Activated naive CD8-positive, alpha-beta T cell treated with anti-CD3 and anti-CD28 coated beads, Interleukin-2, amount 10 ng/mL, durations not matched to agents 7 days and 5 days (primary cell): ENCODE results near the gene MAPKAP1. TPM values are rescaled to one million over a fixed set of nuclear protein-coding genes. Genes with fewer than 3 reads are reported as not detected.
"Not testable (repeated sequence)": the region's sequence is repeated elsewhere in the genome, so short reads cannot be mapped to it uniquely, and the experiment has no call there.

Experiments used
- ATAC-seq: fragments of 150-1000 bp; cut with Tn5 transposase; one replicate; pipeline ENCODE4 v1.10.0; 2021; ENCODE audit warnings: low read depth, moderate library complexity
- POLR2A ChIA-PET: fragments of 350-600 bp; sonication (Branson Sonifier 250); formaldehyde crosslinking; loops from one replicate; lab custom pipeline; 2021; ENCODE audit warnings: antibody characterized with exemption; lab: Charles Lee
- DNase-seq: peaks from one replicate; pipeline ENCODE4 v3.0.0; 2021
- H3K27ac Mint-ChIP-seq: one replicate; pipeline ENCODE4 v1.8.0; 2022; ENCODE audit warnings: mild to moderate bottlenecking, mixed read lengths
- H3K27me3 Mint-ChIP-seq: one replicate; pipeline ENCODE4 v1.8.0; 2022; ENCODE audit warnings: mild to moderate bottlenecking, moderate library complexity, mixed read lengths
- H3K36me3 Mint-ChIP-seq: one replicate; pipeline ENCODE4 v1.8.0; 2021; ENCODE audit warnings: mild to moderate bottlenecking, mixed read lengths
- H3K4me1 Mint-ChIP-seq: one replicate; pipeline ENCODE4 v1.8.0; 2021; ENCODE audit warnings: mixed read lengths
- H3K4me3 Mint-ChIP-seq: one replicate; pipeline ENCODE4 v1.8.0; 2022; ENCODE audit warnings: mild to moderate bottlenecking, moderate library complexity, mixed read lengths
- H3K9me3 Mint-ChIP-seq: one replicate; pipeline ENCODE4 v1.8.0; 2021; ENCODE audit warnings: mixed read lengths
- total RNA-seq, 2 experiments: library from RNA; stranded (reverse); gene quantifications; one replicate each; pipeline ENCODE4 v1.2.3, GENCODE V29; 2021

The MAPKAP1 gene
- total RNA-seq, 2 experiments from 2014 or later, result 48.2 to 51.5 TPM

GRCh38 chr9:125593581-125594222 lies 113.3 kb downstream of the MAPKAP1 start:
- Mint-ChIP-seq H3K36me3 (peaks cover 13% of the 10 kb centered on the region), H3K4me3 (no peak overlapping the region), H3K4me1 (peaks cover 7% of the 10 kb centered on the region), H3K9me3 (no peaks in the 10 kb centered on the region), H3K27ac (no peak overlapping the region), H3K27me3 (no peaks in the 10 kb centered on the region)
- DNase-seq, result no peak
- POLR2A ChIA-PET, result no interaction called here
- no peak for ATAC-seq

- Mint-ChIP-seq H3K27me3 (no peaks in the 10 kb centered on the region), H3K4me3 (no peak overlapping the region), H3K9me3 (no peaks in the 10 kb centered on the region), H3K4me1 (peaks cover 7% of the 10 kb centered on the region), H3K27ac (no peak overlapping the region), H3K36me3 (peaks cover 15% of the 10 kb centered on the region)
- POLR2A ChIA-PET, result no interaction called here
- ATAC-seq (no peak), DNase-seq (no peak)
Measured at GRCh38 chr9:125591888-125592287, 115.1 kb downstream of the MAPKAP1 start.

DNA sequence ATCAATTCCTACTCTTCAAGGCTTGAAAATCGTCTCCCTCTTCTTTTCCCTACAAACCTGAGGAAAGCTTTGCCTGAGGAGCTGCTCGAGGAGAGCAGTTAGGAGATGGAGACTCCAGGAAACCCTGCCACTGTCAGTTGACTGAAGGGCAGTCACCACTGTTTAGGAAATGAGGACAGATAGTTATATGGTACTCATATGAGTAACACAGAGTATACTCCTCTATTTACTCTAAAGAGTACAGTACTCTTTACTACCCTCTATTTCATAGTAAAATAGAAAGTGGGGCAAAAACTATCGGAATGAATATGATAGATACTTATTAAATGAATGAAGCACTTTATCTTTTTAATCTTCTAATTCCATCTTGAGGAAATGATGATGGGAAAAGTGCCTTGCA lies 115.8 kb downstream of the MAPKAP1 start:
- Mint-ChIP-seq H3K9me3 (no peaks in the 10 kb centered on the region), H3K27ac (no peak overlapping the region), H3K27me3 (no peaks in the 10 kb centered on the region), H3K4me1 (peaks cover 6% of the 10 kb centered on the region), H3K36me3 (peaks cover 13% of the 10 kb centered on the region), H3K4me3 (no peak overlapping the region)
- DNase-seq, result no peak
- ATAC-seq, result no peak
- POLR2A ChIA-PET, result no interaction called here

- no peaks in the 10 kb centered on the region for H3K9me3 Mint-ChIP-seq
- H3K27ac Mint-ChIP-seq, result no peak overlapping the region
- no peak for ATAC-seq
- no peak overlapping the region for H3K4me3 Mint-ChIP-seq
- H3K36me3 Mint-ChIP-seq, result peaks cover 7% of the 10 kb centered on the region
- POLR2A ChIA-PET, result no interaction called here
- no peak for DNase-seq
- peaks cover 2% of the 10 kb centered on the region for H3K4me1 Mint-ChIP-seq
- H3K27me3 Mint-ChIP-seq, result no peaks in the 10 kb centered on the region
Measured at GRCh38 chr9:125589287-125589686, 117.7 kb downstream of the MAPKAP1 start.

GRCh38 chr9:125587819-125588460 lies 119.1 kb downstream of the MAPKAP1 start:
- H3K27me3 Mint-ChIP-seq, result no peaks in the 10 kb centered on the region
- H3K36me3 Mint-ChIP-seq, result peaks cover 7% of the 10 kb centered on the region
- H3K4me1 Mint-ChIP-seq, result no peaks in the 10 kb centered on the region
- DNase-seq (no peak), ATAC-seq (no peak)
- no peak overlapping the region for H3K4me3 Mint-ChIP-seq
- POLR2A ChIA-PET, result no interaction called here
- H3K27ac Mint-ChIP-seq, result no peak overlapping the region
- no peaks in the 10 kb centered on the region for H3K9me3 Mint-ChIP-seq

- DNase-seq (no peak), ATAC-seq (no peak)
- peaks cover 15% of the 10 kb centered on the region for H3K36me3 Mint-ChIP-seq
- no peak overlapping the region for H3K4me3 Mint-ChIP-seq
- no peak overlapping the region for H3K27ac Mint-ChIP-seq
- H3K4me1 Mint-ChIP-seq, result no peaks in the 10 kb centered on the region
- POLR2A ChIA-PET, result no interaction called here
- H3K27me3 Mint-ChIP-seq, result no peaks in the 10 kb centered on the region
- H3K9me3 Mint-ChIP-seq, result no peaks in the 10 kb centered on the region
Measured at GRCh38 chr9:125586172-125586511, 120.9 kb downstream of the MAPKAP1 start.

GRCh38 chr9:125585503-125586171 lies 121.4 kb downstream of the MAPKAP1 start:
- Mint-ChIP-seq H3K27me3 (no peaks in the 10 kb centered on the region), H3K27ac (no peak overlapping the region), H3K9me3 (peaks cover 2% of the 10 kb centered on the region), H3K4me3 (no peak overlapping the region), H3K36me3 (peaks cover 18% of the 10 kb centered on the region), H3K4me1 (no peaks in the 10 kb centered on the region)
- POLR2A ChIA-PET, result no interaction called here
- no peak for DNase-seq
- no peak for ATAC-seq

GRCh38 chr9:125580701-125581286 lies 126.2 kb downstream of the MAPKAP1 start:
- Mint-ChIP-seq H3K36me3 (peaks cover 41% of the 10 kb centered on the region), H3K4me1 (no peaks in the 10 kb centered on the region)
- POLR2A ChIA-PET, result no interaction called here

DNA sequence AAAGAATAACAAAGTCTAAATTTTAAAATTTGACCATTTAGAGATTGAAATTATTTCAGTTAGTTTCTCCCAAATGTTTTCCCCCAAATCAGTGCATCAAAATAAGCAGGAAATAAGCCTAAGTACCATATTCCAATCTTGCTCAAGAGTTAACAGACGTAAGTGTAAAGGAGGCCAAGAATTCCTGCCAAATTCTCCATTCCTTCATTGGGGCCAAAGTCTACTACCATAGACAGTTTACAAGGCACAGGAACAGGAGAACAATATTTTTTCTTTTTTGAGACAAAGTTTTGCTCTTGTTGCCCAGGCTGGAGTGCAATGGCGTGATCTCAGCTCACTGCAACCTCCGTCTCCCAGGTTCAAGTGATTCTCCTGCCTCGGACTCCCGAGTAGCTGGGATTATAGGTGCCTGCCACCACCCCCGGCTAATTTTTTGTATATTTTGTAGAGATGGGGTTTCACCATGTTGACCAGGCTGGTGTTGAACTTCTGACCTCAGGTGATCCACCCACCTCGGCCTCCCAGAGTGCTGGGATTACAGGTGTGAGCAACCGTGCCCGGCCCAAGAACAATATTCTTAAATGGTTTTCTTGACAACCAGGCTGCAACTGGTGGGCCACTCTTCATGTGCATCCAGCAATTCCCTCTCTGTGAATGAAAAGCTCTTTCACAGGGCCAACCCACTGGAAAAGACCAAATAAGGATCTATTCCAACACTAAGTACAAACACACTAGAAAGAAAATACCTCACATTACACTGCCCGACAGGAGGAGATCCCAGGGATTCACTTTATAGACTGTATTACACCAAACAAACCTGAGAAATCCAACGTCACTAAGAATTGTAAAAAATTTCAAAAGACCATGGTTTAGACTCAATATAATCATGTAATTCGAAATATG lies 127.7 kb downstream of the MAPKAP1 start:
- H3K4me1 Mint-ChIP-seq, result no peaks in the 10 kb centered on the region
- no peak overlapping the region for H3K27ac Mint-ChIP-seq
- peaks cover 13% of the 10 kb centered on the region for H3K9me3 Mint-ChIP-seq
- POLR2A ChIA-PET, result no interaction called here
- ATAC-seq (no peak), DNase-seq (no peak)
- H3K36me3 Mint-ChIP-seq, result peaks cover 46% of the 10 kb centered on the region
- H3K27me3 Mint-ChIP-seq, result no peaks in the 10 kb centered on the region
- no peak overlapping the region for H3K4me3 Mint-ChIP-seq

More at GRCh38 chr9:125580701-125581286, 126.2 kb downstream of the MAPKAP1 start:
- H3K27ac Mint-ChIP-seq, result no peak overlapping the region
- peaks cover 10% of the 10 kb centered on the region for H3K9me3 Mint-ChIP-seq
- DNase-seq (no peak), ATAC-seq (no peak)
- no peaks in the 10 kb centered on the region for H3K27me3 Mint-ChIP-seq
- no peak overlapping the region for H3K4me3 Mint-ChIP-seq

- ATAC-seq, result no peak
- POLR2A ChIA-PET, result no interaction called here
- no peaks in the 10 kb centered on the region for H3K27me3 Mint-ChIP-seq
- H3K27ac Mint-ChIP-seq, result no peak overlapping the region
- no peak overlapping the region for H3K4me3 Mint-ChIP-seq
- peaks cover 3% of the 10 kb centered on the region for H3K4me1 Mint-ChIP-seq
- no peak for DNase-seq
- peaks cover 24% of the 10 kb centered on the region for H3K9me3 Mint-ChIP-seq
- peaks cover 44% of the 10 kb centered on the region for H3K36me3 Mint-ChIP-seq
Measured at GRCh38 chr9:125574126-125574877, 132.7 kb downstream of the MAPKAP1 start.

GRCh38 chr9:125572461-125572860 lies 134.5 kb downstream of the MAPKAP1 start:
- POLR2A ChIA-PET, DNase-seq, H3K4me1 Mint-ChIP-seq, ATAC-seq, H3K4me3 Mint-ChIP-seq, H3K27ac Mint-ChIP-seq, H3K27me3 Mint-ChIP-seq: not testable (repeated sequence)
- Mint-ChIP-seq H3K36me3 (peaks cover 44% of the 10 kb centered on the region), H3K9me3 (peaks cover 24% of the 10 kb centered on the region)

DNA sequence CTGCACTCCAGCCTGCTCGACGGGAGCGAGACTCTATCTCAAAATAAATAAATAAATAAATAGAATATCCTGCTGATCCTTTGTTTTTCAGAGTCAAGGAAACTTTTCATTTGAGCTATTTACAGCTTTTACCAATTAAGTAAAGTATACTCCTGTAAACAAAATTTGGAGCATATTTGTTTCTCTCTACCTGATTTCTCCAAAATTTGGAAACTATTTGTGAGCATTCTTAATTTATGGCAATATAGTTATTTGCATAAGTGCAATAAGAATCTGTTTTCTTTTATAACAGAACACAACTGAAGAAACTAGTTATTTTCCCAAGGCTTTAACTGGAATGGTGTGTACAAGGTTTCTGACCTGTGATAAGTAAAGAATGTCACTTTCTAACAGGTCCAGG lies 135.2 kb downstream of the MAPKAP1 start:
- DNase-seq, POLR2A ChIA-PET, H3K27ac Mint-ChIP-seq, H3K4me3 Mint-ChIP-seq, H3K4me1 Mint-ChIP-seq, H3K27me3 Mint-ChIP-seq, ATAC-seq: not testable (repeated sequence)
- Mint-ChIP-seq H3K9me3 (peaks cover 24% of the 10 kb centered on the region), H3K36me3 (peaks cover 46% of the 10 kb centered on the region)
